Measurements from ENCODE around the gene EDC4.
"Not testable (repeated sequence)": the region's sequence is repeated elsewhere in the genome, so short reads cannot be mapped to it uniquely, and the experiment has no call there.

Gene EDC4

DNA sequence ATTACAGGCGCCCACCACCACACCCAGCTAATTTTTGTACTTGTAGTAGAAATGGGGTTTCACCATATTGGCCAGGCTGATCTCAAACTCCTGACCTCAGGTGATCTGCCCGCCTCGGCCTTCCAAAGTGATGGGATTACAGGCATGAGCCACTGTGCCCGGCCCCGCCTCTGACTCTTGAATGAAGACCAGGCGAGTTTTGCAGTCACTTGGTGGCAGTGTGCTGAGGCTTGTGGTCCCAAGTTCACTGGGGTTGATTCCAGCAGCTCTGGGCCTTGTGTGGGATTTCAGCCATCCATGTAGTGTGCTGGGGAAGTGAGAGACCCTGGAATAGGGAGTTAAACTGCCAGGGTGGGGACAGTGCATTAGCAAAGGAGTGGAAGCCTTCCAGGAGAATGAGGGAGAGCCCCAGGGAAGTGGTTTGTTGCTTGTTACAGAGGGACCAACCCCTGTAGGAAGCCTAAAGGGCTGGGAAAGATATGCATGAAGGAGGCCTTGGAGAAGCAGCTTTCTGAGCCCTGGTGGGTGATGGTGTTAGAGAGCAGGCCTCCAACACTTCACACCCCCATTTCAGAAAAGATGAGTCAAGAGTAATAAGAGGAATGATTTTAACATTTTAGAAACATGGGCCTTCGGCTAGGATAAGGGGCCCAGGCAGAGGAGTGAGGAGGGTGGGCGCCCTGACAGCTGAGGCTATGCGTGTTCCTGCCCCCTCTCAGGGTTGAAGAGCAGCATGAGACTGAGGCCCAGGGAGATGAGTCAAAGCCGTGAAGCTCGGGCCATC is 34.7 kb downstream of the EDC4 start:
- DNase-seq (ENCODE audit: low read depth in 2 of 2) = no peak

DNA sequence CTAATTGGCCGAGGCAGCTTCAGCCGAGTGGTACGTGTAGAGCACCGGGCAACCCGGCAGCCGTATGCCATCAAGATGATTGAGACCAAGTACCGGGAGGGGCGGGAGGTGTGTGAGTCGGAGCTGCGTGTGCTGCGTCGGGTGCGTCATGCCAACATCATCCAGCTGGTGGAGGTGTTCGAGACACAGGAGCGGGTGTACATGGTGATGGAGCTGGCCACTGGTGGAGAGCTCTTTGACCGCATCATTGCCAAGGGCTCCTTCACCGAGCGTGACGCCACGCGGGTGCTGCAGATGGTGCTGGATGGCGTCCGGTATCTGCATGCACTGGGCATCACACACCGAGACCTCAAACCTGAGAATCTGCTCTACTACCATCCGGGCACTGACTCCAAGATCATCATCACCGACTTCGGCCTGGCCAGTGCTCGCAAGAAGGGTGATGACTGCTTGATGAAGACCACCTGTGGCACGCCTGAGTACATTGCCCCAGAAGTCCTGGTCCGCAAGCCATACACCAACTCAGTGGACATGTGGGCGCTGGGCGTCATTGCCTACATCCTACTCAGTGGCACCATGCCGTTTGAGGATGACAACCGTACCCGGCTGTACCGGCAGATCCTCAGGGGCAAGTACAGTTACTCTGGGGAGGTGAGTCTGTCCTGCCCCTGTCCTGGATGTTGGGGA is 36.3 kb downstream of the EDC4 start:
- no peak for DNase-seq (ENCODE audit: low read depth in 2 of 2)

DNA sequence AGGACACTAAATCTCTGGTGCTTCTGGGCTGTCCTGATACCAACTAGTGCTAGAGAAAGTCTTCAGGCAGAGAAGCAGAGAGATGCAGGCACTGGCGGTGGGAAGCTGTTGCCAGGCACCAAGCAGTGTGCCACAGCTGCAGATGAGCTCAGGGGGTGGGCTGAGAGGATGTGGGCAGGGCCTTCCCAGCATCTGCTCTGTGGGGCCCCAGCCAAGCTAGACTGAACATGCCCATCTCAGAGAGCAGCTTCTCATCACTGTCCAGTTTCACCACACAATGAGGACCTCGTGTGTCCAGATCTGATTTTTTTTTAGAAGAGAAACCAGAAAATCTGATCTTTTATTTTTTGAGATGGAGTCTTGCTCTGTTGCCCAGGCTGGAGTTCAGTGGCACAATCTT is 37.3 kb downstream of the EDC4 start:
- no peak for DNase-seq (ENCODE audit: low read depth in 2 of 2)

DNA sequence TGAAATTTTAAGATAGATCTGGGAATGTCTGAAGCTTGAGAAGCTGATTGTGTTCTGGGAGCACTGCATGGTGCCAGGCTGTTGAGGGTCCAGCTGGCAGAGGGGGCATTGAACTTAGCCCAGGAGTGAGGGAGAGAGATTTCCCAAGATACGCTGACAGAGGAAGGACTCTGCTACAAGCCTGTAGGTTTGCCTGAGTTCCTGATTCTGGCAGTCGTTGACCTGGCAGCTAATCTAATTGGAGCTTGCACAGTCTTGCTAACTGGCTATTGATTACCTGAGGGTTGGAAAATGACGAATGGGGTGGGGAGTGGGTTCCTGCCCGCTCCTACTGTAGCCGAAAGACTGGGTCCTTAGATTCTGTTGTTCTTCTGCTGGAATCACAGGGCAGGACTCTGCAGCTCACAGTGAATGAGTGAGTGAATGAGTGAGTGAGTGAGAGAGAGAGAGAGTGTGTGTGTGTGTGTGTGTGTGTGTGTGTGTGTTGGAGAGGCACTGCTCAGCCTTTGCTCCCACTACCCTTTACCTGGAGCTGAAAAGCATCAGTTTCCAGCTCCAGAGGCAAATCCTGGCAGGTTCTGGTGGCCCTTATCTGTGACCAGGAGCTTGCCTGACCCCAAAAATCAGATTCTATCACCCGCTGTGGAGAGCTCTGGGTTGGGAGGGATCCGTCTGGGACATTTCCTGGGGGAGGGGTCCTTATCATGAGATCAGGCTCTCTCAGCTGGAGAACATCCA is 42.1 kb downstream of the EDC4 start:
- no peak for DNase-seq (ENCODE audit: low read depth in 2 of 2)

DNA sequence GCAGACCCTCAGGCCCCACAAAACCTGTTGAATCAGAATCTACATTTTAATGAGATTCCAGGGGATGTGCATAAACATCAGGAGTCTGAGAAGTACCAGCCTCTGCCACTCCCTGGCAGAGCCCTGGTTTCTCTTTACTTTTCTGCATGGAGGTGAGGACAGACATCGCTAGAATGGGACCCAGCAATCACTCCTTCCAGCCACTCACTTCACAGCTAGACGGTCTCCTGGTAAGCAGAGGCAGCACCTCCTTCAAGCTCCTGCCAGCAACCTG is 42.6 kb downstream of the EDC4 start:
- not testable (repeated sequence) for DNase-seq (ENCODE audit: low read depth in 2 of 2)

DNA sequence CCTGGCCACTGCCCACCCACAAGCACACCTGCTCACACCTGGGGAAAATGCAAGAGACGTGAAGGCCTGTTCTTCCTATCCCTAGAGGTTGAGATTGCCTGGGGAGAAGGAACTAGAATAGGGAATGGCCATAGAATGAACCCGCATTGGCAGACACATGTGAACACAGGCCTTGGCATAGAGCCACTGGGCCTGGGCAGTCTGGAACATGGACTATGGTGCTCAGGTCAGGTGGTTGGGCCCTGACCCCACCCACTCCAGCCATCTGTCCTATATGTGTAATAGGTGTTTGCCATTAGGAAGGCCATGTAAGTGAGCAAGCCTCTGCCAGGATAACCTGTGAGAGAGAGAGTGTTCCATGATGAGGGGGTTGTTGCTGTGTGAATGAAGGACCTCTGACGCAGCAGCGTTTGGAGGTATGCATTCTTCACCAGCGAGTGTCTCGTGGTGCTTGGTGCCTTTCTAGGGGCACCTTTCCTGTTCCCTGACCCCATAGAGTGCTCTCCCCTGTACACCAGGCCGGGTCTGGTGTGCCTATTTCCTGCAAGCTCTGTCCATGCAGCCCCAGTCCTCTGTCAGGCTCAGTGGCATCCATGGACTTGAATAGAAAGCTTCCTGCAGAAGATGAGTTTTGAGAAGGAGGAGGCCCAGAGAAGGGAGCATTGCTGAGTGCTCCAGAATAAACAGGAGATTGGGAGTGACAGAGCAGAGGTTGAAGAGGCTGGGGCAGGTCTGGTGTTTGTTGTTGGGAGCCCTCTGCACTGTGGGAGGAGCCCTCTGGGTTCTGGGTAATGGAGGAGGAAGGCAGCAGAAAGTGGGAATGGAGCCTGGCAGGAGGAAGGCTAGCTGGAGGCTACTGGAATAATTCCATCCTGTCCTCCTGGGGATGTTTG is 43.2 kb downstream of the EDC4 start:
- no peak for DNase-seq (ENCODE audit: low read depth in 2 of 2)

DNA sequence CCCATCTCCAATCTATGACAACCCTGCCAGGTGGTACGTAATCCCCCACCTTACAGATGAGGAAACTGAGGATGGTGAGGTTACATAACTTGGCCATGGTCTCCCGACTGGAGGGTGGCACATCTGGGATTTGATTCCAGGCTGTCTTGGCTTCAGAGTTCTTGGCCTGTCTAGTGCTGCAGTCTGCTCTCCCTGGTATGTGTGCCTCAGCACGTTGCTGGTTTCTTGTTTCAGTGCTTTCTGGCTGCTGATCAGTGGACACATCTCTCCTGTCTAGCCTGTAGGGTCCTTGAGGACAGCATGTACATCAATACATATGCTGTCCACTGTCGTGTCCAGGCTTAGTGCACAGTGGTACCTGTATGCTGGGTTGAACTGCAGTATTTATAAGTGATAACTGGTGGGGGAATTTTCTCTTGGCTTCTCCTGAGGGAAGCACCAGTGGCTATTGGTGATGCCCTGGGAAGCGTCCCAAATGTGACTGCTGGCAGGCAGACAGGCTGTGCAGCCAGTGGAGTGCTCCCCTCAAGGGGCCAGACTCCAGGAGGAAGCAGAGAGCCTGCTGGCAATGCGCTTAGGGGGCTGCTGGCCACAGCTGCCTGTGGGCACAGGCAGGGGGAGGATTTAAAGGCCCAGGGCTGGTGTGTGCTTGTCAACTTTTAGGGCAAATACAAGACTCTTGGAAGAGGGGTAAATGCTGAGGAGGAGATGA is 44.4 kb downstream of the EDC4 start:
- no peak for DNase-seq (ENCODE audit: low read depth in 2 of 2)

DNA sequence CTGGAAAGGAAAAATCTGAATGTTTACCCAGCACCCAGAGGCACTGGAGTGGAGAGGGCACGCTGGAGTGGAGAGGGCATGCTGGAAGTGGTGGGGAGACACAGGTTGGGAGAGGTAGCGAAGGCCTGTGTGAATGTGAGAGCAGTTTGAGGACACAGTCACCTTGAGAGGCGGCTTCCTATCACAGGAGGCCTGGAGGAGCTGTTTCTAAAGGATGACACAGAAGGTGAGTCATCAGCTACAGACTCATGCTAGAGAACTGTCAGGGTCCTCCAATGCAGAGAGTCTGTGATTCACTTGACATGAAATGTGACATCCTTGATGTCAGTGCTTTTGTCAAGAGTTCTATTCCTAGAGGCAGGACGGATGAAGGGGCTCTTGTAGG is 45.0 kb downstream of the EDC4 start:
- peak in 1 of 2 experiments; percentile 17 for DNase-seq (ENCODE audit: low read depth in 2 of 2)

DNA sequence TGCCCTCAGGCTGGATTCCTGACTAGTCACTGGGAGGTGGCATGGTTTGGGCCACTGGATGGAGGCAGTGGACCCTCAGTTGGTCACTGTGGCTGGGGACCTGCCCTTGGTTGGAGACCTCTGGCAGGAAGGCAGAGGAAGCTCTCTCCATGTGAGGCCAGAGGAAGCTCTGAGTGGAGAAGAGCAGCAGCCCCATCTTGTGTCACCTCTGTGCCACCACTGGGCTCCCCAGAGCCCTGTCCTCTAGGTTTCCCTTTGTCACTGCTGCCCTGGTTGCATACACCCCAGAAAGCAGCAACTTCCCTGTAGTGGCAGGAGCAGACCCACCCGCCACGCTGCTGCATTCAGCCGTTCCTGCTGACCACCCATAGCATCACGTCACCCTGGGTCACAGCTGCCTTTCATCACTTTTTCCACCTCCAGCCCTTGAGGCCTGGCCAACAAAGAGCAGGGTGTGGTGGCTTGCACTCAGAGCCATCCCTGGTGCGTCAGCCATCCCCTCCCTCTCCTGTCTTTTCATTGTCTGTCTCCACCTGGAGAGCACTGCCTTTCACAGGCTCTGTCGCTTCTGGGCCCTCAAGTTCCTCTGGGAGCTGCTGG is 46.9 kb downstream of the EDC4 start:
- no peak for DNase-seq (ENCODE audit: low read depth in 2 of 2)

DNA sequence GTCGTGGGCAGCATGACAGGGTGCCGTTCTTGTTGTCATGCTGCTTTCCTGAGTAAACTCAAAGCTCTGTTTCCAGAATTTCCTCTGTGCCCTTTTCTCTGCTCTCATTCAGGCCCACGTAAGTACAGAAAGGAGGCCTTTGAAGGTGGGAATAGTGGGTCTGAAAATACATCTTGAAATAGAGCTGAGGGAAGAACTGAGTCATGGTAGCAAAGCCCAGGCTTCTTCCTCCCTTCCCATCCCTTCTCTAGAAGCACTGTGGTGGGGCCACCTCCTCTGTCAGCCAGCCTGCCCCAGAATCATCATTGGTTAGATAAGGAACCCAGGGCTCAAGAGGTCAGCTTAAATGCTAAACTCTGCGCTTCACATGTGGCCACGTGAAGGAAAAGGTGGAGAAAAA is 49.4 kb downstream of the EDC4 start:
- no peak for DNase-seq (ENCODE audit: low read depth in 2 of 2)

DNA sequence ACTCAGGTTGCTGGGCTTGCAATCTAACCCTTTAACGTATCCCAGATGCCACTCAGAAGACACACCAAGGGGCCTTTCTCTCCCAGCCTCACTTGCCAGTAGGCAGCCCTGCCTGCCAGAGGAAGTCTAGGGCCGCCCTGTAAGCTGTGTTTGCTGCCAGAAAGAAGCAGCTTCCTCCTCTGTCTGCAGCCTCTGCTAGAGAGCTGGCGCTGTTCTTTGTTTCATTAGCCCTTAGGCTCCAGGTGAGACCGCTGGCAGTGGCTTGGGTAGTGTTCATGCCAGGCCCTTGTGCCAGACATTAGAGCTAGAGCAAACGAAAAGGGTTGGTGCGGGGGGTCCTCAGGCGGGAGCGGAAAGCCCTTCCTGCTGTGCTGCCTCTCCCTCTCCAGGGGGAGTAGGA is 49.9 kb downstream of the EDC4 start:
- DNase-seq (ENCODE audit: low read depth in 2 of 2) = no peak

DNA sequence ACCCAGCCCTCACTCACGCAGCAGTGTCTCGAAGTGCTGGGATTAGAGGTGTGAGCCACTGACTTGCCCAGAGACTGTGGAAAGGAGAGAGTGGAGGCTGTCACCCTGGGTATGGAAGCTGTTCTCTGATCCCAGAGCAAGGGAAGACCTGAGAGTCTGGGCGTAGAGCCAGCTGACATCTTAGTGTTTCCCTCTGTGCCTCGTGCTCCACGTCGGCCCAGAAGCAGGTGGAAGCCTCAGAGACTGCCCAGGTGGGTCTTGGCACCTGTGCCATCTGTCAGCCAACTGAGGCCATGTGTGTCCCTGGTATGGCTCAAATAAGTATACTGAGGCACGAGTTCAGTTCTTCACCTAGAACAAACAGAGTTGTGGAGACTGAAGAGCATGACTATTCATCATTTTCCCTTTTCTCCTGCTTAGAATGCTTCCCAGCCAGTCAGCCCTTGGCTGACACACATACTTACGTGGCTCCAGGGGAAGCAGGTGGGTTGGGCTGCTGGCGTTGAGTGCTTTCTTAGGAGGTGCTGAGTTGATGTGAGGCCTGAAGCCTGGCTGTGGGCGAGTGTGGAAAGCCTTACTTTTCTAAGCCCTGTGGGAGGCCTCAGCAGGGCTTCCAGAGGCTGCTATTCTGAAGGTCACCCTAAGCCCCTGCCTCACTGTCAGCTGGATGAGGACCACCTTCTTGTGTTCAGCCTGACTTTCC is 50.7 kb downstream of the EDC4 start:
- DNase-seq (ENCODE audit: low read depth in 2 of 2) = no peak

DNA sequence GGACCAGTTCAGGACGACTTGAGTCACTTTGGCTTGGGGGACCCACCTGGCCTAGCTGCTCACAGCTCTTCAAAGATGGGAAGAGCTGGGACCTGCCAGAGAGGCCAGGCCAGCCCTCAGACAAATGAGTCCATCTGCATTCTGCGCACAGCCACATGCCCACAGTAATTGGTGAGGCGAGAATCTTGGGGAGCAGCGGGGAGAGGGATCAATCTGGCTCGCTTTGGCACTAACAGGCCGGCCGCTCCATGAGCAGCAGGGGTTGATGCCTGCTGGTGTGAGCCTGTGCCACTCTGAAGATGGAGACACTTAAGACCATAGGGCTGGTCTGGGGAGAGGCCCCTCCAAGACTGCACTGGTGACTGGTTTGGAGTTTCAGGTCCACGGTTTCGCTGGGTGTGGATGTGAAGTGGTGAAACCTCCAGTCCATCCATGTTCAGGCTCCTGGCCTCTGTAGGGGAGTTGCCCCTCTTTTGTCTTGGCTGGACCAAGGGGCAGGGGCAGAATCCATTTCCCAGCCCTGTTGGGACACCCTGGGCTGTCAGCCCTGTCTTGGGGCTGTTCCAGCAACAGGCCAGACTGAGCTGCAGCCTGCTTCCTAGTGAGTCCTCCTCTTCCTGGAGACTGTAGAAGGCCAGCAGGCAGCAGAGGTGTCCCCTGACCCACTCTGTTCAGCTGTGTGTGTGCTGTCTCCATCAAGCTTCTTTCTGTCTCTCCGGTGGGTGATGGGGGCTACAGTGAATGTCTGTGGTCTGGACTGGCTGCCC is 51.5 kb downstream of the EDC4 start:
- no peak for DNase-seq (ENCODE audit: low read depth in 2 of 2)

DNA sequence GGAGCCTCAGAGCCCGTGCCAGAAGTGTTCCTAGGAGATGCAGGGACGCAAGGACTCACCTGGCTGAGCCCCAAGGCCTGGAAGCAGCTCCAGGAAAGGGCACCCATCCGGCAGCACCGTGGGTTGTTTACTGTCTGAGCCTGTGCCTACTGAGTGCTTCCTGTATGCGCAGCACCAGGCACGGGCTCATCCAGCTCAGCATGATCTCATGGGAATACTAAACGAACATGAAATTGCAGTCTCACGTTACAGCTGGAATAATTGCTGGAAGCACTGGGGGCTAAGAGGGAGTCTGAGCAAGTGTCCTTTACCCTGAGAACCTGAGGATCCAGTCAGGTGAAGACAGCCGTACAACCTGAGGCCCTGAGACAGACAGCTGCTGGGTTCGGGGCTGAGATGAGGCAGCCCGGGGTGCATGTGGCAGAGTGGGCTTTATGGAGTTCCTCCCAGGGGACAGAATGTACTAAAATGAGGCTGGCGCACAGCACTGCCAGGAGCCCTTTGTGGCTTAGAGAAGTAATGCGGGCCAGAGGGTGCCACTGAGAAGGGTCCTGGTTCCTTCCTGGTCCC is 53.4 kb downstream of the EDC4 start:
- DNase-seq (ENCODE audit: low read depth in 2 of 2) = no peak

DNA sequence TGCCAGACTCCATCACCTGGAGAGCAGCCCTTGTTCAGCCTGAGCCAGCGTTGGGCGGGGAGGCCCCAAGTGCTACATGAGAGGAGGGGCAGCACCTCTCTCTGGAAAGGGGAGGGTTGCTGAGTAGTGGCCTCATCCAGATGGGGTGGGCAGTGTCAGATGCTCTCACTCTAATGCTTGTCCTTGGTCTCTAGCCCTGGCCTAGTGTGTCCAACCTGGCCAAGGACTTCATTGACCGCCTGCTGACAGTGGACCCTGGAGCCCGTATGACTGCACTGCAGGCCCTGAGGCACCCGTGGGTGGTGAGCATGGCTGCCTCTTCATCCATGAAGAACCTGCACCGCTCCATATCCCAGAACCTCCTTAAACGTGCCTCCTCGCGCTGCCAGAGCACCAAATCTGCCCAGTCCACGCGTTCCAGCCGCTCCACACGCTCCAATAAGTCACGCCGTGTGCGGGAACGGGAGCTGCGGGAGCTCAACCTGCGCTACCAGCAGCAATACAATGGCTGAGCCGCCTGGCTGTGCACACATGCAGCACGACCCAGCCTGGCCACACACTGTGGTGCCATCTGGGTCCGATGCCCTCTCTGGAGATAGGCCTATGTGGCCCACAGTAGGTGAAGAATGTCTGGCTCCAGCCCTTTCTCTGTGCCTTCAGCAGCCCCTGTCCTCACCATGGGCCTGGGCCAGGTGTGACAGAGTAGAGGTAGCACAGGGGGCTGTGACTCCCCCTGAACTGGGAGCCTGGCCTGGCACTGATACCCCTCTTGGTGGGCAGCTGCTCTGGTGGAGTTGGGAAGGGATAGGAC is 54.5 kb downstream of the EDC4 start:
- DNase-seq (ENCODE audit: low read depth in 2 of 2) = no peak

DNA sequence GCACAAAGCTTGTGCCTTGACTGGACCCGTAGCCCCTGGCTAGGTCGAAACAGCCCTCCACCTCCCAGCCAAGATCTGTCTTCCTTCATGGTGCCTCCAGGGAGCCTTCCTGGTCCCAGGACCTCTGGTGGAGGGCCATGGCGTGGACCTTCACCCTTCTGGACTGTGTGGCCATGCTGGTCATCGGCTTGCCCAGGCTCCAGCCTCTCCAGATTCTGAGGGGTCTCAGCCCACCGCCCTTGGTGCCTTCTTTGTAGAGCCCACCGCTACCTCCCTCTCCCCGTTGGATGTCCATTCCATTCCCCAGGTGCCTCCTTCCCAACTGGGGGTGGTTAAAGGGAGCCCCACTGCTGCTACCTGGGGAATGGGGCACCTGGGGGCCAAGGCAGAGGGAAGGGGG is 55.3 kb downstream of the EDC4 start:
- DNase-seq (ENCODE audit: low read depth in 2 of 2) = no peak

DNA sequence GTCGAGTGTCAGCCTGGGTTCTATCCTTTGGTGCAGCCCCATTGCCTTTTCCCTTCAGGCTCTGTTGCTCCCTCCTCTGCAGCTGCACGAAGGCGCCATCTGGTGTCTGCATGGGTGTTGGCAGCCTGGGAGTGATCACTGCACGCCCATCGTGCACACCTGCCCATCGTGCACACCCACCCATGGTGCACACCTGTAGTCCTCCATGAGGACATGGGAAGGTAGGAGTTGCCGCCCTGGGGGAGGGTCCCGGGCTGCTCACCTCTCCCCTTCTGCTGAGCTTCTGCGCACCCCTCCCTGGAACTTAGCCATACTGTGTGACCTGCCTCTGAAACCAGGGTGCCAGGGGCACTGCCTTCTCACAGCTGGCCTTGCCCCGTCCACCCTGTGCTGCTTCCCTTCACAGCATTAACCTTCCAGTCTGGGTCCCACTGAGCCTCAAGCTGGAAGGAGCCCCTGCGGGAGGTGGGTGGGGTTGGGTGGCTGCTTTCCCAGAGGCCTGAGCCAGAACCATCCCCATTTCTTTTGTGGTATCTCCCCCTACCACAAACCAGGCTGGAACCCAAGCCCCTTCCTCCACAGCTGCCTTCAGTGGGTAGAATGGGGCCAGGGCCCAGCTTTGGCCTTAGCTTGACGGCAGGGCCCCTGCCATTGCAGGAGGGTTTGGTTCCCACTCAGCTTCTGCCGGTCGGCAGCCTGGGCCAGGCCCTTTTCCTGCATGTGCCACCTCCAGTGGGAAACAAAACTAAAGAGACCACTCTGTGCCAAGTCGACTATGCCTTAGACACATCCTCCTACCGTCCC is 55.9 kb downstream of the EDC4 start:
- DNase-seq (ENCODE audit: low read depth in 2 of 2) = no peak

DNA sequence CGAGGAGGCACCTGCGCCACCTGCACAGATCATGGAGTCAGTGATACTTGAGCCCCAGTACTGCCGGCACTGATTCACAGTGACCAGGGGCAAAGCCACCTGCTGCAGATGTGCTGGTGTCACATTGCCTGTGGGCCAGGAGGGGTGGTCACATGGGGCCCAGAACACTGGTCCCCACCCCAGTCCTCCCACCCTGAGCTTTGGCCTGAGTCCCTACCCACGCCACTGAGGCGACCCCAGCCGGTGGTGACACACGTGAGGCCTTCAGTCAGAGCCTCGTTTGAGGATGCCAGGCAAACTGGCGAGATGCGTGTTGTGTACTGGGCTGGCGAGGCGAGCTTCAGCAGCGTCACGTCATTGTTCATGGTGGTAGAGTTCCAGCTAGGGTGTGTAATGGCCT is 57.3 kb downstream of the EDC4 start:
- no peak for DNase-seq (ENCODE audit: low read depth in 2 of 2)

Measured in fibroblast of skin of left biceps (primary cell).